H1 (cell line): Measurements from ENCODE around the gene SLC35D2. TPM values are rescaled to one million over a fixed set of nuclear protein-coding genes. Genes with fewer than 3 reads are reported as not detected.

ENCODE experiments used
- ASH2L ChIP-seq: fragments of 200-600, 300-600 bp; sonication (generic); IDR thresholded peaks from one replicate; pipeline ENCODE4 v1.7.1; 2017; ENCODE audit warnings: low read length
- GABPA ChIP-seq: IDR thresholded peaks from 2 replicates; pipeline ENCODE4 v1.6.1; 2011; ENCODE audit warnings: mild to moderate bottlenecking, low read length, moderate library complexity, borderline replicate concordance; ENCODE audit not compliant: insufficient read depth
- PHF8 ChIP-seq: fragments of 200-600 bp; sonication (generic); conservative IDR thresholded peaks from 2 replicates; pipeline ENCODE4 v1.7.1; 2012; ENCODE audit warnings: low read depth, mild to moderate bottlenecking, inconsistent platforms, low read length, moderate library complexity
- POLR2A ChIP-seq, 2 experiments: IDR thresholded peaks; 1 replicate in 1 of 2; 2 replicates in 1 of 2; pipeline ENCODE4 v1.6.1; 2011; ENCODE audit warnings: low read depth in 2 of 2, low read length in 2 of 2, mild to moderate bottlenecking in 2 of 2; ENCODE audit errors: control extremely low read depth in 1 of 2
- POLR2AphosphoS5 ChIP-seq: IDR thresholded peaks from 2 replicates; pipeline ENCODE4 v1.6.1; 2011; ENCODE audit warnings: low read depth, low read length
- SUZ12 ChIP-seq: fragments of 200-600 bp; sonication (generic); IDR thresholded peaks from 2 replicates; pipeline ENCODE4 v1.6.1; 2012; ENCODE audit warnings: mild to moderate bottlenecking, inconsistent platforms, low read length, moderate library complexity, mixed read lengths
- TAF1 ChIP-seq: IDR thresholded peaks from 2 replicates; pipeline ENCODE4 v1.6.1; 2011; ENCODE audit warnings: mild to moderate bottlenecking, low read depth, low read length
- polyA plus RNA-seq, 7 experiments: library from polyadenylated mRNA; depleted of rRNA in 3 of 7; stranded (reverse) in 5 of 7; unstranded in 2 of 7; fragments of >200 nt in 5 of 7; fragments of 200-250 nt in 2 of 7; gene quantifications; 1 replicate in 5 of 7; 2 replicates in 1 of 7; 4 replicates in 1 of 7; pipeline versions ENCODE4 v1.2.1 to v1.2.3, GENCODE V29; 2011 to 2013; ENCODE audit warnings: missing spikeins in 2 of 7, mixed read lengths in 2 of 7
- total RNA-seq: library from RNA; stranded (reverse); fragmentation: NEBNext Ultra II Directional; extraction: Animal tissue kit (Norgen Biotek cat#: 25700); gene quantifications from 2 replicates; pipeline ENCODE4 v1.2.1, GENCODE V29; 2021
- TF ChIP-seq, protein P1 (sequence below): fragments of 300-600 bp; sonication (generic); IDR thresholded peaks from 2 replicates; pipeline ENCODE4 v1.7.1; 2012; ENCODE audit warnings: low read length, moderate library complexity, mild to moderate bottlenecking, inconsistent platforms; ENCODE audit not compliant: insufficient replicate concordance
- TF ChIP-seq, protein P2 (sequence below): IDR thresholded peaks from 2 replicates; pipeline ENCODE4 v1.6.1; 2012; ENCODE audit warnings: low read length, inconsistent platforms

SLC35D2 gene
- total and polyA plus RNA-seq, 2 of the 8 experiments (the other 6 are each of a cell fraction or from before 2014, with no cell fraction given) = 9.6 to 11.5 TPM

DNA sequence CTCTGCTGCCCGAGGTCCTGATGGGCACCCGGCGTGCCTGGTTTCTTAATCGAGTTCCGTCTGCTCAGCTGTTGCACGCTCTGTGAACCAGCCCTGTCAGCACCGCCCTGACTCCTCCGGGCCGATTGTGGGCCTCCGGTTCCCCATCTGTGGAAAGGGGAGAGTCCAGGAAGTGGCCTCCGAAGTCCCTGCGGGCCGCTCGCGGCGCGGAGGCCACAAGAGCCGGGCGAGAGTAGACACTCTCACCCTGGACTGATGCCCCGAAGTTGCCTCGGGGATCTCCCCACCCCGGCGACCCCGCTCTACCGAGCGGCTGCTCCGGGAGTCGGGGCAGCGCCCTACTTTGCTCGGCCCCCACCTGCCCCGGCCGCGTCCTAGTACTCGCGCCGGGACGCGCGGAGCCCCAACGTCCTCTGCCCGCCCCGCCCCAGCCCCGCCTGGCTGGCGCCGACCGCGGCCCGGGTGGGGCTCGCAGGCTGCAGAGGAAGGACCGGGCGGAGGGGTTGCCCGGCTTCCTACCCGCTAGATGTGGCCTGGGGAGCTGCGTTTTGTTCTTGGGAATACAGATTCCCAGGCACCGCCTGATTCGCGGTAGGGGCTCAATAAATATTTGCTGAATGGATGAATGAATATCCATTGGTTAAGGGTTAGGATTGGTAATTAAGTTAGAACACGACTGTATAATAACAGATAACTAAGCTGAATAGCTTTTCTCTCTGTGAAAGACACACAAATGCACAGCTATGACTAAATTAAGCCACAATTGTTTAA lies 35.6 kb upstream of the SLC35D2 start (continued):
- TF ChIP-seq, protein P1, sequence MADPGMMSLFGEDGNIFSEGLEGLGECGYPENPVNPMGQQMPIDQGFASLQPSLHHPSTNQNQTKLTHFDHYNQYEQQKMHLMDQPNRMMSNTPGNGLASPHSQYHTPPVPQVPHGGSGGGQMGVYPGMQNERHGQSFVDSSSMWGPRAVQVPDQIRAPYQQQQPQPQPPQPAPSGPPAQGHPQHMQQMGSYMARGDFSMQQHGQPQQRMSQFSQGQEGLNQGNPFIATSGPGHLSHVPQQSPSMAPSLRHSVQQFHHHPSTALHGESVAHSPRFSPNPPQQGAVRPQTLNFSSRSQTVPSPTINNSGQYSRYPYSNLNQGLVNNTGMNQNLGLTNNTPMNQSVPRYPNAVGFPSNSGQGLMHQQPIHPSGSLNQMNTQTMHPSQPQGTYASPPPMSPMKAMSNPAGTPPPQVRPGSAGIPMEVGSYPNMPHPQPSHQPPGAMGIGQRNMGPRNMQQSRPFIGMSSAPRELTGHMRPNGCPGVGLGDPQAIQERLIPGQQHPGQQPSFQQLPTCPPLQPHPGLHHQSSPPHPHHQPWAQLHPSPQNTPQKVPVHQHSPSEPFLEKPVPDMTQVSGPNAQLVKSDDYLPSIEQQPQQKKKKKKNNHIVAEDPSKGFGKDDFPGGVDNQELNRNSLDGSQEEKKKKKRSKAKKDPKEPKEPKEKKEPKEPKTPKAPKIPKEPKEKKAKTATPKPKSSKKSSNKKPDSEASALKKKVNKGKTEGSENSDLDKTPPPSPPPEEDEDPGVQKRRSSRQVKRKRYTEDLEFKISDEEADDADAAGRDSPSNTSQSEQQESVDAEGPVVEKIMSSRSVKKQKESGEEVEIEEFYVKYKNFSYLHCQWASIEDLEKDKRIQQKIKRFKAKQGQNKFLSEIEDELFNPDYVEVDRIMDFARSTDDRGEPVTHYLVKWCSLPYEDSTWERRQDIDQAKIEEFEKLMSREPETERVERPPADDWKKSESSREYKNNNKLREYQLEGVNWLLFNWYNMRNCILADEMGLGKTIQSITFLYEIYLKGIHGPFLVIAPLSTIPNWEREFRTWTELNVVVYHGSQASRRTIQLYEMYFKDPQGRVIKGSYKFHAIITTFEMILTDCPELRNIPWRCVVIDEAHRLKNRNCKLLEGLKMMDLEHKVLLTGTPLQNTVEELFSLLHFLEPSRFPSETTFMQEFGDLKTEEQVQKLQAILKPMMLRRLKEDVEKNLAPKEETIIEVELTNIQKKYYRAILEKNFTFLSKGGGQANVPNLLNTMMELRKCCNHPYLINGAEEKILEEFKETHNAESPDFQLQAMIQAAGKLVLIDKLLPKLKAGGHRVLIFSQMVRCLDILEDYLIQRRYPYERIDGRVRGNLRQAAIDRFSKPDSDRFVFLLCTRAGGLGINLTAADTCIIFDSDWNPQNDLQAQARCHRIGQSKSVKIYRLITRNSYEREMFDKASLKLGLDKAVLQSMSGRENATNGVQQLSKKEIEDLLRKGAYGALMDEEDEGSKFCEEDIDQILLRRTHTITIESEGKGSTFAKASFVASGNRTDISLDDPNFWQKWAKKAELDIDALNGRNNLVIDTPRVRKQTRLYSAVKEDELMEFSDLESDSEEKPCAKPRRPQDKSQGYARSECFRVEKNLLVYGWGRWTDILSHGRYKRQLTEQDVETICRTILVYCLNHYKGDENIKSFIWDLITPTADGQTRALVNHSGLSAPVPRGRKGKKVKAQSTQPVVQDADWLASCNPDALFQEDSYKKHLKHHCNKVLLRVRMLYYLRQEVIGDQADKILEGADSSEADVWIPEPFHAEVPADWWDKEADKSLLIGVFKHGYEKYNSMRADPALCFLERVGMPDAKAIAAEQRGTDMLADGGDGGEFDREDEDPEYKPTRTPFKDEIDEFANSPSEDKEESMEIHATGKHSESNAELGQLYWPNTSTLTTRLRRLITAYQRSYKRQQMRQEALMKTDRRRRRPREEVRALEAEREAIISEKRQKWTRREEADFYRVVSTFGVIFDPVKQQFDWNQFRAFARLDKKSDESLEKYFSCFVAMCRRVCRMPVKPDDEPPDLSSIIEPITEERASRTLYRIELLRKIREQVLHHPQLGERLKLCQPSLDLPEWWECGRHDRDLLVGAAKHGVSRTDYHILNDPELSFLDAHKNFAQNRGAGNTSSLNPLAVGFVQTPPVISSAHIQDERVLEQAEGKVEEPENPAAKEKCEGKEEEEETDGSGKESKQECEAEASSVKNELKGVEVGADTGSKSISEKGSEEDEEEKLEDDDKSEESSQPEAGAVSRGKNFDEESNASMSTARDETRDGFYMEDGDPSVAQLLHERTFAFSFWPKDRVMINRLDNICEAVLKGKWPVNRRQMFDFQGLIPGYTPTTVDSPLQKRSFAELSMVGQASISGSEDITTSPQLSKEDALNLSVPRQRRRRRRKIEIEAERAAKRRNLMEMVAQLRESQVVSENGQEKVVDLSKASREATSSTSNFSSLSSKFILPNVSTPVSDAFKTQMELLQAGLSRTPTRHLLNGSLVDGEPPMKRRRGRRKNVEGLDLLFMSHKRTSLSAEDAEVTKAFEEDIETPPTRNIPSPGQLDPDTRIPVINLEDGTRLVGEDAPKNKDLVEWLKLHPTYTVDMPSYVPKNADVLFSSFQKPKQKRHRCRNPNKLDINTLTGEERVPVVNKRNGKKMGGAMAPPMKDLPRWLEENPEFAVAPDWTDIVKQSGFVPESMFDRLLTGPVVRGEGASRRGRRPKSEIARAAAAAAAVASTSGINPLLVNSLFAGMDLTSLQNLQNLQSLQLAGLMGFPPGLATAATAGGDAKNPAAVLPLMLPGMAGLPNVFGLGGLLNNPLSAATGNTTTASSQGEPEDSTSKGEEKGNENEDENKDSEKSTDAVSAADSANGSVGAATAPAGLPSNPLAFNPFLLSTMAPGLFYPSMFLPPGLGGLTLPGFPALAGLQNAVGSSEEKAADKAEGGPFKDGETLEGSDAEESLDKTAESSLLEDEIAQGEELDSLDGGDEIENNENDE = peak; percentile 11
- TF ChIP-seq SUZ12 (no peak), GABPA (no peak), ASH2L (peak; percentile 77), TAF1 (peak; percentile 32; the same call in 1 of the 2 replicates), PHF8 (peak; percentile 61), POLR2A (IDR thresholded peaks at IDR 0.05; ENCODE audit: control extremely low read depth in 1 of 2, low read depth in 2 of 2, low read length in 2 of 2) (peak in 1 of 2 experiments; percentile 58; a peak in 2 of 3 replicates), POLR2AphosphoS5 (peak; percentile 35; the same call in 1 of the 2 replicates)
- TF ChIP-seq, protein P2, sequence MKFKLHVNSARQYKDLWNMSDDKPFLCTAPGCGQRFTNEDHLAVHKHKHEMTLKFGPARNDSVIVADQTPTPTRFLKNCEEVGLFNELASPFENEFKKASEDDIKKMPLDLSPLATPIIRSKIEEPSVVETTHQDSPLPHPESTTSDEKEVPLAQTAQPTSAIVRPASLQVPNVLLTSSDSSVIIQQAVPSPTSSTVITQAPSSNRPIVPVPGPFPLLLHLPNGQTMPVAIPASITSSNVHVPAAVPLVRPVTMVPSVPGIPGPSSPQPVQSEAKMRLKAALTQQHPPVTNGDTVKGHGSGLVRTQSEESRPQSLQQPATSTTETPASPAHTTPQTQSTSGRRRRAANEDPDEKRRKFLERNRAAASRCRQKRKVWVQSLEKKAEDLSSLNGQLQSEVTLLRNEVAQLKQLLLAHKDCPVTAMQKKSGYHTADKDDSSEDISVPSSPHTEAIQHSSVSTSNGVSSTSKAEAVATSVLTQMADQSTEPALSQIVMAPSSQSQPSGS = no peak
